ENCODE data around the gene BHLHA15. TPM values are rescaled to one million over a fixed set of nuclear protein-coding genes. Genes with fewer than 3 reads are reported as not detected.

BHLHA15 gene
- polyA plus RNA-seq, 3 donors = 3.4 to 413 TPM; not detected in 1

GRCh38 chr7:98252425-98253054 is 41.3 kb downstream of the BHLHA15 start:
- no peak overlapping the region for H3K27ac ChIP-seq (ENCODE audit: low read depth, low read length)
- WGBS, 3 donors = 13 to 28% (median 27%) methylated on average over 25 to 32 of the region's 32 CpGs

GRCh38 chr7:98254516-98254915 is 43.3 kb downstream of the BHLHA15 start:
- no peak overlapping the region for H3K27ac ChIP-seq (ENCODE audit: low read depth, low read length)
- WGBS, 3 donors = 83 to 95% (median 91%) methylated on average over 4 of the region's 4 CpGs

GRCh38 chr7:98254951-98255610 is 43.8 kb downstream of the BHLHA15 start:
- 76 to 83% (median 76%) methylated on average over 11 of the region's 11 CpGs for WGBS, 3 donors

GRCh38 chr7:98256431-98256830 is 45.2 kb downstream of the BHLHA15 start:
- 91 to 96% (median 94%) methylated on average over 7 of the region's 7 CpGs for WGBS, 3 donors
- H3K27ac ChIP-seq (ENCODE audit: low read depth, low read length) = no peak overlapping the region

More at GRCh38 chr7:98254951-98255610, 43.8 kb downstream of the BHLHA15 start:
- no peak overlapping the region for H3K27ac ChIP-seq (ENCODE audit: low read depth, low read length)

GRCh38 chr7:98257701-98258100 is 46.5 kb downstream of the BHLHA15 start:
- H3K27ac ChIP-seq (ENCODE audit: low read depth, low read length) = no peak overlapping the region
- WGBS, 3 donors = 87 to 96% (median 95%) methylated on average over 6 of the region's 6 CpGs

Other genes with a start within 250 kb of the BHLHA15 start
- gene OCM2, start 221.2 kb upstream of the BHLHA15 start, polyA plus RNA-seq = not detected
- 1 to 10 TPM; 2.5 to 7.0 (median 3.4) TPM for gene LMTK2, start 104.6 kb upstream of the BHLHA15 start, polyA plus RNA-seq
- 10 to 100 TPM; 15.2 to 21.7 (median 19.0) TPM for gene TECPR1, start 40.8 kb downstream of the BHLHA15 start, polyA plus RNA-seq
- 100 to 1,000 TPM; 173 to 360 (median 179) TPM for gene BRI3, start 70.2 kb downstream of the BHLHA15 start, polyA plus RNA-seq
- 10 to 100 TPM in 1 of 3 donors, 1 to 10 TPM in 2; 5.3 to 14.0 (median 5.4) TPM for gene BAIAP2L1, start 189.7 kb downstream of the BHLHA15 start, polyA plus RNA-seq

Data from adipose tissue (tissue), 3 donors.